ENCODE data around the gene TRAF2.
"Not testable (repeated sequence)": the region's sequence is repeated elsewhere in the genome, so short reads cannot be mapped to it uniquely, and the experiment has no call there.

Gene TRAF2, protein sequence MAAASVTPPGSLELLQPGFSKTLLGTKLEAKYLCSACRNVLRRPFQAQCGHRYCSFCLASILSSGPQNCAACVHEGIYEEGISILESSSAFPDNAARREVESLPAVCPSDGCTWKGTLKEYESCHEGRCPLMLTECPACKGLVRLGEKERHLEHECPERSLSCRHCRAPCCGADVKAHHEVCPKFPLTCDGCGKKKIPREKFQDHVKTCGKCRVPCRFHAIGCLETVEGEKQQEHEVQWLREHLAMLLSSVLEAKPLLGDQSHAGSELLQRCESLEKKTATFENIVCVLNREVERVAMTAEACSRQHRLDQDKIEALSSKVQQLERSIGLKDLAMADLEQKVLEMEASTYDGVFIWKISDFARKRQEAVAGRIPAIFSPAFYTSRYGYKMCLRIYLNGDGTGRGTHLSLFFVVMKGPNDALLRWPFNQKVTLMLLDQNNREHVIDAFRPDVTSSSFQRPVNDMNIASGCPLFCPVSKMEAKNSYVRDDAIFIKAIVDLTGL

DNA sequence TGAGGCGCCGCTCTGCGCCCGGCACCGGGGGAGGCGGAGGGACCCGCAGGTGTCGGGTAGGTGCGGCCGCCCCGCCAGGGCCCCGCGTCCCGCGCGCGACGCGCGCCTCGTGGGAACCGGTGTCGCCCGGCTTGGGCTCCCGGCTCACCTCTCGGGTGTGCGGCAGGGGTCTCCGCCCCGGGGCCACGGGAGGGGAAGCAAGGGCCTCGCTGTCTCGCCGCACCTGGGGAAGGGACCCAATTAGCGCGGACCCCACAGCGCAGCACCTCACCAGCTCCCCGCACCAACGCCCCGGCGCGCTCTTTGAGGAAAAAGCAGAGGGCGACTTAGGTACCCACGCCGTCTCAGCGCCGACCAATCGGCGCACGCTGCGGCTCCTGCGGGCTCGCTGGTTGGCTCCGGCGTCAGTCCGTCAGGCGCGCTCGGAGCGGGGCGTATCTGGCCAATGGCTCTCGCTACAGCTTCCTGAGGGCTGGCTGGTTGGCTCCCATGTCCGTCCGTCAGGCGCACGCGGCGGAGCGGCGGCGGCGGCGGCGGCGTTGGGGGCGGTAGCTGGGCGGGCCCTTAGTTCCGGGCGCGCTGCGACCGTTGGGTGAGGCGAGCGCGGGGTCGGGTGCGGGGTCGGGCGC, at the start of gene TRAF2:
Gene TRAF2 (plus strand): TSS at position 567 of the 629 bp plus-strand sequence. CDS start 12,225 bp downstream, outside the sequence.
- Histone ChIP-seq H3K36me3 (ENCODE audit: control insufficient read depth, insufficient read depth, low read length) (no peaks in the 10 kb centered on the region), H3K79me2 (peaks cover 3% of the 10 kb centered on the region), H3K4me1 (no peaks in the 10 kb centered on the region), H3K4me2 (ENCODE audit: low read length) (peak within 1 kb of the TSS; percentile 96), H3K27ac (no peak within 1 kb of the TSS), H3K9me3 (ENCODE audit: control insufficient read depth, low read length) (no peaks in the 10 kb centered on the region), H3K9ac (no peak within 1 kb of the TSS), H3K27me3 (ENCODE audit: control insufficient read depth, insufficient read depth, low read length) (no peaks in the 10 kb centered on the region), H3K4me3 (ENCODE audit: low read depth, low read length) (peak within 1 kb of the TSS; percentile 69), H2AFZ (peak within 1 kb of the TSS; percentile 92)
- TF ChIP-seq CTCF (IDR thresholded peaks at IDR 0.05), result no peak

- Histone ChIP-seq H2AFZ (no peak overlapping the region), H3K36me3 (ENCODE audit: control insufficient read depth, insufficient read depth, low read length) (no peaks in the 10 kb centered on the region), H3K4me2 (ENCODE audit: low read length) (no peak overlapping the region), H3K9me3 (ENCODE audit: control insufficient read depth, low read length) (no peaks in the 10 kb centered on the region), H3K27ac (no peak overlapping the region), H3K4me3 (ENCODE audit: low read depth, low read length) (no peak overlapping the region), H3K79me2 (no peaks in the 10 kb centered on the region), H3K27me3 (ENCODE audit: control insufficient read depth, insufficient read depth, low read length) (no peaks in the 10 kb centered on the region), H3K9ac (no peak overlapping the region), H3K4me1 (peaks cover 2% of the 10 kb centered on the region)
- TF ChIP-seq CTCF (IDR thresholded peaks at IDR 0.05), result no peak
Observed at GRCh38 chr9:136837146-136837855, 49.0 kb upstream of the TRAF2 start.

DNA sequence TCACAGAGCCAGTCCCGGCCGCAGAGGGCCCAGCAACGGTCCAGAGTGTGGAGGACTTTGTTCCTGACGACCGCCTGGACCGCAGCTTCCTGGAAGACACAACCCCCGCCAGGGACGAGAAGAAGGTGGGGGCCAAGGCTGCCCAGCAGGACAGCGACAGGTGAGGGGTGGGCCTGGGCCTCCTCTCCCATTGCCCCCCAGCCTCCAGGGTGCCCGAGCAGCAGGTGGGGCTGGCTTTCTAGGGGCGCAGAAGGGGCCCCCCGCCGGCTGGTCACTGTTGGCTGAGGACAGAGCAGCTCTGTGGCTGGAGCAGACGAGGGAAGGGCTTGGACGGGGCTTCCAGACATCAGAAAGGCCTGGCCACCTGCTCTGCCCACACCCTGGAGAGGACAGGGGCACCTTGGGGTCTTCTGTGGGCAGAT, 48.4 kb upstream of the TRAF2 start:
- H3K4me1 ChIP-seq; H3K4me2 ChIP-seq (ENCODE audit: low read length); H3K36me3 ChIP-seq (ENCODE audit: control insufficient read depth, insufficient read depth, low read length); H3K9ac ChIP-seq; H3K27ac ChIP-seq; H3K9me3 ChIP-seq (ENCODE audit: control insufficient read depth, low read length); H3K79me2 ChIP-seq; H3K4me3 ChIP-seq (ENCODE audit: low read depth, low read length); H3K27me3 ChIP-seq (ENCODE audit: control insufficient read depth, insufficient read depth, low read length); H2AFZ ChIP-seq: not testable (repeated sequence)

DNA sequence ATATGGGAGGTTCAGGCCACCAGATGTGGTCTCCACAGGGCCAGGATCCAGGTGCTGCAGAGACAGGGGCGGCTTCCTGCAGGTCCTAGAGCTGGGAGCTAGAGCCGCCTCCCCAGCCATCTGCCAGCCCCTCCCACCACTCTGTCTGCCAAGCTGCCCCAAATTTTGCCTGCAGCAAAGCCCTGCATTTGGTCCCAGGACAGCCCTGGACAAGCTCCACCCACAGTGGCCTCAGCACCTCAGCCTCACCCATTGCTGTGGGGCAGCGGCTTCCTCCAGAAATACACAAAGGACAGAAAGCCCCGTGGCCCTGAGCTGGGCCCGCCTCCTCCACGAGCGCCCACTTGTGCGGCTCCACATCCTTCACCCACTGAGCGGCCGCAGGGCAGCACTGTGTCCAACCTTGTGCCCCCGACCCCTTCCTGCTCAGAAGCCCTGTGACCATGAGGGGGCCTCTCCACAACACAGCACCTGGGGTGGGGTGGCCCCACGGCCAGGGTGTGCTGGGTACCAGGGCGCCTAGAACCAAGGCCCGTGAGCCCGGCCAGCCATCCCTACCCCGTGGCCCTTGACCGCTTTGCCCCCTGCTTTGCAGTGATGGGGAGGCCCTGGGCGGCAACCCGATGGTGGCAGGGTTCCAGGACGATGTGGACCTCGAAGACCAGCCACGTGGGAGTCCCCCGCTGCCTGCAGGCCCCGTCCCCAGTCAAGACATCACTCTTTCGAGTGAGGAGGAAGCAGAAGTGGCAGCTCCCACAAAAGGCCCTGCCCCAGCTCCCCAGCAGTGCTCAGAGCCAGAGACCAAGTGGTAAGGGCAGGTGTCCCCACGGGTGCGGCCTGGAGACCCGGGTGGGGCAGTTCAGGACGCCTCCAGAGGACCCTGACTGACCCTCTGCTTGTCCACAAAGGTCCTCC, 47.7 kb upstream of the TRAF2 start:
- no peaks in the 10 kb centered on the region for H3K27me3 ChIP-seq (ENCODE audit: control insufficient read depth, insufficient read depth, low read length)
- H3K27ac ChIP-seq, result no peak overlapping the region
- no peaks in the 10 kb centered on the region for H3K36me3 ChIP-seq (ENCODE audit: control insufficient read depth, insufficient read depth, low read length)
- H3K4me1 ChIP-seq, result peaks cover 2% of the 10 kb centered on the region
- no peaks in the 10 kb centered on the region for H3K9me3 ChIP-seq (ENCODE audit: control insufficient read depth, low read length)
- H3K9ac ChIP-seq, result no peak overlapping the region
- H3K4me3 ChIP-seq (ENCODE audit: low read depth, low read length), result no peak overlapping the region
- no peaks in the 10 kb centered on the region for H3K79me2 ChIP-seq
- no peak for TF ChIP-seq CTCF (IDR thresholded peaks at IDR 0.05)
- no peak overlapping the region for H2AFZ ChIP-seq
- no peak overlapping the region for H3K4me2 ChIP-seq (ENCODE audit: low read length)

Data from parathyroid adenoma (tissue), 2 donors.